Measurements from ENCODE around the gene MAPK1IP1L.
"Not testable (repeated sequence)": the region's sequence is repeated elsewhere in the genome, so short reads cannot be mapped to it uniquely, and the experiment has no call there.

MAPK1IP1L gene

DNA sequence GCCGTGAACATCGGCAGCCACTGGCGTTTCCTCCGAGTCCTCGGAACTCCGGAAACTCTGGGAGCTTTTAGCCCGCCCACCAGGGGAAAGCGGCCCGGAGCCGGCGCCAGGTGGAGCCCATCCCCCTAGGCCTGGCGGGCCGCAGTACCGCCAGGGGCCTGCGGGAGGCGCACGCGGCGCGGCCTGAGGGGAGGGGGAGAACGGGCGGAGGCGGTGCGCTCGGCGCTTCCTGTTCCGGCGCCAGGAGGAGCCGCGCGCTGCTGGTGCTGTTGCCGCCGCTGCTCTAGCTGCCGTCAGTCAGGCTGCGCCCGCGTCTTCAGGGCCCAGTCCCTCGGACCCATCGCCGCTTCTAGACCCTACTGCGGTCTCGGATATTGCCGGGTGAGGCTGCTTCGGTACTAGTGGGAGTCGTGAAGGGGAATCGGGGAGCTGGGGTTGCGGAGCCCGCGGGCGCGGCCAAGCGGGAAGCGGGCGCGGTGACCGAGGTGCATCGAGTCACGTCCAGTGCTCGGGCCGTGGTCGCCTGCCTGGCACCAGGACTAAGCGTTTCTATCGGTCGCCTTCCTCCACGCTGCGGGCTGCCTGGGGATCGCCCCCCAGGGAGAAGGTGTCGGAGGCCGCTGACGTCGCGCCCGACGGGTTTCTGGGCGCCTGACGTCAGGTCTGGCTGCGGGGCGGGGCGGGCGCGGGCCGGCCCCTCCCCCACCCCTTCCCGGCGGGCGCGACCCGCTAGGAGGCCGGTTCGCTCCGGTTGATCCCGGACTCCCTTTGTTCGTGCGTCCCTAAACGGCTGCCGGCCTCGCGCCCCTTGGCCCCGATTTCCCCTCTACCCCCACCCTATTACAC, at the start of gene MAPK1IP1L:
TSS of gene MAPK1IP1L (plus strand) at position 225 of the 846 bp plus-strand sequence. CDS start 10,037 bp downstream, outside the sequence.
- peak; percentile 87 for DNase-seq (ENCODE audit: low spot score)

DNA sequence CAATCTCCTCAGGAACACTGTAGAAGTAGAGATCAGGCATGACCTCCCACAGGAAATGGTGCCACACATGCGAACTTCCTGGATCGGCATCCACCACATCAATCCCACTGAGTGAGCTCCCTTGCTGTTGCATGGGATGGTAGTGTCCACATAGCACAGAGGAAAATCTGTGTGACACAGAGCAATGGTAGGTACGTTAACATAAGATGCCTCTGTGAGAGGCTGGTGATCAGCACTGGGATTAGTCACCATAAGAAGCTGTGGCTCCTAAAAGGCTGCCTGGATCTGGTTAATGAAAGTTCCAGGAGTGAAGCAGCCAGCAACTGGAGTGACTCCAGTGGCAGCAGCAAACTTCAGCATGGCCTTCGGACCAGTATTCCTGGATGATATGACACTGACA, 46.4 kb upstream of the MAPK1IP1L start:
- no peak for DNase-seq (ENCODE audit: low spot score)

DNA sequence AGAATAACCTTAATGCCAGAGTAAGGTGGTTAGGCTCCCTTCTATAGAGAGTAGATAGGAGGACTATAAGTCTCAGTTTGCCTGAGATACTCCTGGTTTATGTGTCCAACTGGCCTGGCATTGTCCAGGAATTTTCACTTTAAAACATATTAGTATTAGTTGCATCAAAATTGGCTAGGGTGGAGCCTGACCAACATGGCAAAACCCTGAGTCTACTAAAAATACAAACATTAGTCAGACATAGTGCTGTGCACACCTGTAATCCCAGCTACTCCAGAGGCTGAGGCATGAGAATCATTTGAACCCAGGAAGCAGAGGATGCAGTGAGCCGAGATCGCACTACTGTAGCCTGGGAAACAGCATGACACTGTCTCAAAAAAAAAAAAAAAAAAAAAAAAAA, 36.4 kb upstream of the MAPK1IP1L start:
- no peak for DNase-seq (ENCODE audit: low spot score)

DNA sequence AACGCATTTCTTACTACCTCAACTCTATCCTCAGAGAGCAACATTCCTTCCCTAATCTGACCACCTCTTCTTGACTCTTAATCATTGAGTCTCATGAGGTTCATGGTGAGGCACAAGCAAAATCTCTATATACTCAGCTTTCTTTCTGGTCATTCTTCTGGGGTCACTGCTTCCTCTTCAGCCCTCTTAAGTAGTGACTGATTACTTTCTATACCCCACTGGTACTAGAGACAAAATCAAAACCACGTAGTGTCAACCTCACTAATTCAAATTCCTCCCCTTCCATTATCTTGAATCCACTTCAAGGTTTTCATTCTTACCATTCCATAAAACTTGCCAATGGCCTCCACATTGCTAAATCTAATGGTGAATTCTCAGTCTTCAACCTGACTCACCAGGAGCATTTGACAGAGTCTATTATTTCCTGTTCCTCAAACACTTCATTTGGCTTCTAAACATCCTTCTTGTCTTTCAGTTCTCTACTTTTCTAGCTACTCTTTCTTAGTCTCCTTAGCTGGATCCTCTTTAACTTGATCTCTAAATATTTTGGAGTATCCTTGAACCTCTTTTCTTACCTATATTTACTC, 31.4 kb upstream of the MAPK1IP1L start:
- DNase-seq (ENCODE audit: low spot score): no peak

DNA sequence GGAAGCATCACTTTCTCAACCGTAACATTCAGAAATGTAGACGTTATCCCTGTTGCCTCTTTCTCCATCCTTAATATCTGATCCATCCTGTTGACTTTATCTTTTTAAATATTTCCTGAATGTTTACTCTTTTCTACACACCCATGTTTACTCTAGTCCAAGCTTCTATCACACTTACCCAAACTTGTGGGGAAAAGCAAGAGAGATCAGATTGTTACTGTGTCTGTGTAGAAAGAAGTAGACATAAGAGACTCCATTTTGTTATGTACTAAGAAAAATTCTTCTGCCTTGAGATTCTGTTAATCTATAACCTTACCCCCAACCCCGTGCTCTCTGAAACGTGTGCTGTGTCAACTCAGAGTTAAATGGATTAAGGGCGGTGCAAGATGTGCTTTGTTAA, 27.1 kb upstream of the MAPK1IP1L start:
- DNase-seq (ENCODE audit: low spot score): not testable (repeated sequence)

DNA sequence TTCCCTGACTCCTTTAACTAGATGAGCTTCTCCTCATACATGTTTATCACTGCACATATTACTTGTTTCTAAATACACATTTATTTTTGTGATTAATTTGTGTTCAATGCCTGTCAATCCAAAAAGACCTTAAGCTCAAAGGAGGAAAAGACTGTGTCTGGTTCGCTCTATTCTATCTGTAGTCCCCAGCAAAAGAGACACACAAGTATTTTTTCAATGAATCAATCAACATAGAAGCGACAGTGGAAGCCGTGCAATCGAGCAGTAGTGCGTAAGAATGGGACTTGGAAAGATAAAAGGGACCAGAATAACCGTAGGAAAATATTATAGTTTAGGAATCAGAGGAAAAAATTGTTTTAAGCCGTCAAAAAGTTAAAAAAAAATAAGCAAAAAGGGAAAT, 25.5 kb upstream of the MAPK1IP1L start:
- DNase-seq (ENCODE audit: low spot score): no peak

DNA sequence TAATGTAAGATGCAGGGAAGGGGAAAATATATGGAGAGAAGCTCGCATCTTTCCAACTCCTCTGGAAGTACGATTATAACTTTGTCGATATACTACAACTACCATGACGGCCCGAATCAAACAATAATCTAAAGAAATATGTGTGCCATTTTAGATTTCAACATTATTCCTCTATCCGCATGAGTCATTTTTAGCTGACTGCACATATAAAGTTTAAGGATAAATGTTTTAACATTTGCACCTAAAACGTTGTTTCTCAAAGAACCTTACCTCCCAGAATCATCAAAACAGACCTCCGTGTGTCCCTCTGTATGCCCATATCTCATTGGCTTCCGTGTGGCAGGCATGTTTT, 25.0 kb upstream of the MAPK1IP1L start:
- no peak for DNase-seq (ENCODE audit: low spot score)

DNA sequence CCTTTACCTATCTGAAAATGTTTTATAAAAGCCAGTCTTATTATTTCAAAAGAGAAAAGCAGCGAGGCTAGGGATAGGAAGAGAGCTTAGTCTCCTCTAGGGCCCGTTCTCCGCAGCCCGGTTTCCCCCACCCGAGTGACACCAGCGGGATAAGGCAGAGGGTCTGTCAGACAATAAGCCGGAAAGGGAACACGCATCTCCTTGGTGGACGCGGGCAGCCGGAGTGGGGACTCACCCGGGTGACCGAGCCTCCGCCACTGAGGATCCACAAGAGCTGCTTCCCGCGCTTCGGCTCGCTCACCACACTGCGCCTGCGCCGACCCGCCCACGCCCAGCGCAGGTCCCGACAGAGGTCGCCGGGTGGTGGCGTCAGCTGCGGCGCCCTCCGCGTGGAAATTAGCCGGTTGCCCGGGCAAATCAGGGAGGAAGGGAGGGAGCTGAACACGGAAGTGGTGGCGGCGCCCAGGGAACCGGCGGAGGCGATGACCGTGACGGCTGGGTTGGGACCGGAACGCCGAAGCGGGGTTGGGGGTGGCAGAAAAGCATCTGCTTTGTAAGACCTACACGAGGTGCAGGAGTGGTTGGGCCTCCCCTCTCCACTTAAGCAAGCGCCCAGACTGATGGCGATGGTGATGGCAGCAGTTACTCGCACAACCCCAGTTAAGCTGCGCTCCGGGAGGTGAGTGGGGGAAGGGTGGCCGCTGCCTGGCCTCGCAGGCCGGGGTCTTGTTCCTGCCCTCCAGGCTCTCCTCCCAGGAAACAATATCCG, 24.5 kb upstream of the MAPK1IP1L start, which contains the start of the genes SOCS4 and WDHD1:
TSS of gene SOCS4 (plus strand) at position 444 of the 769 bp plus-strand sequence. CDS start 15,806 bp downstream, outside the sequence.
TSS of gene WDHD1 (minus strand) at position 307 of the 769 bp plus-strand sequence. CDS start 312 bp downstream, outside the sequence.
- peak; percentile 90 for DNase-seq (ENCODE audit: low spot score)

DNA sequence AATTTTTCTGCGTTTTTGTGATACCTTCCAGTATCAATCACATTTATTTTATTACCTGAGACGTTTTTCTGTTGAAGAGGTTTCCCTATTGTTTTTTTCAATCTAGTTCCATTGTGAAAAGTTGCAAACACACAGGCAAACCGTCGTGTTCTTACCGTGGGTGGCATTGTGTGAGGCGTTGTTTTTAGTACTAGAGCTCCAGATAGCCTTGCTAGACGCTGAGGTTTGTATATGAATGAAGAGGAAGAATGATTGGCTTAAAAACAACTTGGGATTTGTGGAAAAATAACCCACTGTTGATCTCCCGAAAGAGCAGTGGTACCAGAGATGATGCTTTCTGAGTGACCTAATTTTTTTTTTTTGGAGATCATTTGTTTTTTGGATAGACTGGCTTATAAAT, 23.4 kb upstream of the MAPK1IP1L start:
- no peak for DNase-seq (ENCODE audit: low spot score)

DNA sequence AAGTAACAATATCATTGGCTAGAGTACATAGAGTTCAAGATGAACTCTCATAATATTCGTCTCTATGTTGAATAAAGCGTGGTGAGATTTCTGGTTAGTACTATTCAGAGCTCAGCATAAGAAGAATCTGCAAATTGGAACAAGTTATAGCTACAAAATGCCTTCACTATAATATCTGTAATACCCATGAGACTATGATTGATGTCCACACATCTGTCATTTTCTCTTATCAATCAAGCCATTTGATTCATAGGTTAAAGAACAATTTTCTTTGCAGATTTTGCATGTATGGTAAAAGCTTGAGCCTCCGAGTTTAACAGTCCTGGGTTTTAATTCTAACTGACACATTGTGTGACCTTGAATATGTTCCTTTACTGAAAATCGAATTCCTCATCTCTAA, 23.0 kb upstream of the MAPK1IP1L start:
- DNase-seq (ENCODE audit: low spot score): no peak

DNA sequence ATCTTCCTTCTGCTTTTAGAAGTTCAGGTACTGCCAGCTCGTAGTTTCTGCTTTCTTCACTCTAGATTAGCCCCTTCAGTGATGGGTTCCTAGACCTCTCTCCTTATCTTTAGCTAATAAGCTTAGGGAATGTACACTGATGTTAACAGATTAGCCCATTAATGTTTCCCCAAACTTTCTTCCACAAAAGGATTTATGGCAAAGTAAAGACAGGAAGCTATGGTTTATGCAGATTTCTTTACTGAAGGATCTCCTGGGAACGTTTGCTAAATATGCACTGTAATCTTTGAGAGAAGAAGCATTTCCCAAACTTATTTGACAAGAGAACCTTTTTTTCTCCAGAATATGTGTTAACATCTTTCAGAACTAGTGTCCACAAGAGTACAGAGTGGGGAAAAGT, 20.3 kb upstream of the MAPK1IP1L start:
- DNase-seq (ENCODE audit: low spot score): no peak

DNA sequence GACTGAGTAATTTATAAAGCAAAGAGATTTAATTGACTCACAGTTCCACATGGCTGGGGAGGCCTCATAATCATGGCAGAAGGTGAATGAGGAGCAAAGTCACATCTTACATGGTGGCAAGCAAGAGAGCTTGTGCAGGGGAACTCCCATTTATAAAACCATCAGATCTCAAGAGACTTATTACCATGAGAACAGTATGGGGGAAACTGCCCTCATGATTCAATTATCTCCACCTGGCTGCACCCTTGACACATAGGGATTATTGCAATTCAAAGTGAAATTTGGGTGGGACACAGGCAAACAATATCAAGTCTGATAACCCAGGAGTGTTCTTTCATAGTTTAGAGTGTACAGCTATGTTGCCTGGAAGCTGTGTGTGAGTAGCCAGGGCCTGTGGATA, 13.5 kb upstream of the MAPK1IP1L start:
- DNase-seq (ENCODE audit: low spot score): not testable (repeated sequence)

DNA sequence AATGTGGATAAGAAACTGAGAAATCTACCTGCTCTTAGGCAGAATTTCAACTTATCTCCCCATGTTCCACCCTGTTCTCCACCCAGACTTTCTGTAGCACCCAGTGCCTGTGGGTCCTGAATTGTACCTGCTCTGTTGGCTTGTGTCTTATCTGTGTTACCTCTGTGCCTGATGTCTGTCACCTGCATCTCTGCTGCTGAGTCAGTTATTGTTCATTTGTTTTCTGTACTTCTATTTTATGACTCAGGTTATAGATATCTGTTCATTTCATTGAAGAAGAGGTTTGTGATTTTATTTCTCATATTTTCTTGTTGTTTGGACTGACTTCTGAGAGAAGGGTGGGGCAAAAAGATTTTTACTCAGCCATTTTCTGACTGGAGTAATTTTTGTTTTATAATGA, 12.7 kb upstream of the MAPK1IP1L start:
- DNase-seq (ENCODE audit: low spot score): no peak

DNA sequence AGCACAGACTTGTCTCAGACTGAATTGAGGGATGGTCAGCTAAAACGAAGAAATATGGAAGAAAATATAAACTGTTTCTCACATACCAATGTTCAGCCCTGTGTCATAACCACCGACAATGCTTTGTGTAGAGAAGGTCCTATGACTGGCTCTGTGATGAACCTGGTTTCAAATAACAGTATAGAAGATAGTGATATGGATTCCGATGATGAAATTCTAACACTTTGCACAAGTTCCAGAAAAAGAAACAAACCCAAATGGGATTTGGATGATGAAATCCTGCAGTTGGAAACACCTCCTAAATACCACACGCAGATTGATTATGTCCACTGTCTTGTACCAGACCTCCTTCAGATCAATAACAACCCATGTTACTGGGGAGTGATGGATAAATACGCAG, 7.9 kb upstream of the MAPK1IP1L start:
- DNase-seq (ENCODE audit: low spot score): no peak

DNA sequence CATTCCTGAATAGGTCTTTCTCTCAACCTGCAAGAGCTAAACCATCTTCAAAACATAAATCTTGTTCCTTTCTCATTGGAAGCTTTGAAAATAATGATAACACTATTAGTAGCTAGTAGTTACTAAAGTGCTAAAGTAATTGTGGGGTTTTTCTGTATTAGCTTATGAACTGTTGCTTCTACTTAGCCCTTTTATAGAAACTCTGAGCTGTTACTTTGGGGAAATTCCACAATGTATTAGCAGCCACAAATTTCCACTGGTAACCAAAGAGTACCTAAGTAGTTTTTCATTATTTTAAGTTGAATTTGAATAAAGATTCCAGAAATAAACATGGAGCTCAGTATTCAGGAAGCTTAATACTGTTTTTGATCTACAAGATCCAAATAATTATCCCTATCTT, 6.4 kb upstream of the MAPK1IP1L start:
- no peak for DNase-seq (ENCODE audit: low spot score)

DNA sequence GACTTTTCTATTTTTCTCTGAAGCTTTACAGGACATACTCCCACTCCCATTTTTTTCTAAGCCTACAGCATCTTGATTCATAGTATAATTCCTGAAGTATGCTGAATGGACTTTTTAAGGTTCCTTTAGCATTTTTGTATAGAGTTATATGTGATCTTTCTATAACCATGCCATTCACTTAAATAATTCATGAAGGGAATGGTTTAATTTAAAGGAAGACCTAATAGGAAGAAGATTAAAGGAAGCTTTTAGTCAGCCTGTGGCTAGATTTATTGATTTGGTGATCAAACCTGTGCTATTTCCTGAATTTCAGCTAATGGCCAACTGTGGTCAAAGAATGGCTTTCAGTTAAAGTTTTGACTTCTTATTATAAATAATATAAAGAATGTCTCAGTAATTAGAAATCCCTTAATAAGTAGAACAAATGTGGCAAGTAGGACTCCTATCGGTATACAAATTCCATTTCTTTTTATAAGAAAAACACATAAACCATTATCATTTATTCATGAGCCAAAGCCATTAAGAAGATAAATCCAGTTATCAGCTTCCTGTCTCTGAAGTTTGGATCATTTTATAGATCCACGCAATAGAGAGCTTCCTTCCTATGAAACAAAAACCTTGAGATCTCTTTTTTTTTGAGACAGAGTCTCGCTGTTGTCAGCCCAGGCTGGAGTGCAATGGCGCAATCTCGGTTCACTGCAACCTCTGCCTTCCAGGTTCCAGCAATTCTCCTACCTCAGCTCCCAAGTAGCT, 4.0 kb upstream of the MAPK1IP1L start:
- DNase-seq (ENCODE audit: low spot score): no peak

DNA sequence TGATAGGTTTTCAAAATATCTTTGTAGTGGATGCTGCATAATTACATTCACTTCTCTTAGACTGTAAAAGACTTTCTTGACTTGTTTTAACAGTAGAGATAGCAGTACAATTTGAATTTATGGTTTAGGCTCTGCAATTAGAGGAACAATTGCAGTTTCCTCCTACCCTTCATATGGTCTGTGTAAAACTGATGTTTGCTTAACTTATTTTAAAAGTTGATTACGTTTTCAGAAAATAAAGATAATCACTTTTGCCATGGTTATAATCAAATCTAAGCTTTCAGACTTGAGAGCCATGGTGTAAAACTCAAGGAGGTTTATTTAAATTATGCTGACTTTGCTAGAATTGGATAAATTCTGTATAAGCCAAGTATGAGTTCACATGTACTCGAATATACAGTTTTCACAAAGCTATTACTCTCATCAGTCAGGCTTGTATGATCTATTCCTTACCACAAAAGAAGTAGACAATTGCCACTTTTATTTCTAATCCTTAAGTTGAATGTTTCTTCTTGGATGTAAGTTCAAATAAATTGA, 2.5 kb upstream of the MAPK1IP1L start:
- no peak for DNase-seq (ENCODE audit: low spot score)

DNA sequence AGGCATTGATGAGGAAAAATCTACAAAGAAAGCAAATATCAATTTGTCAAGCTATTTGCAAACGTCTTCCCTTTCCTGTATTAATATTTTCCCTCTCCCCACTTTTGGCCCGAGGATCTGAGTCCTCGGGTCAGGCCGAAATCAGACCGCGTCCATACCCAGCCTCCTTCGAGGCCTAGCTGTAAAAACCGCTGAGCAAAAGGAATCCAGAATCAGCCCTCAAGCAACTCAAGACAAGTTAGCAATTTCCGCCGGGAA, 353 bp upstream of the MAPK1IP1L start:
- DNase-seq (ENCODE audit: low spot score): no peak

DNA sequence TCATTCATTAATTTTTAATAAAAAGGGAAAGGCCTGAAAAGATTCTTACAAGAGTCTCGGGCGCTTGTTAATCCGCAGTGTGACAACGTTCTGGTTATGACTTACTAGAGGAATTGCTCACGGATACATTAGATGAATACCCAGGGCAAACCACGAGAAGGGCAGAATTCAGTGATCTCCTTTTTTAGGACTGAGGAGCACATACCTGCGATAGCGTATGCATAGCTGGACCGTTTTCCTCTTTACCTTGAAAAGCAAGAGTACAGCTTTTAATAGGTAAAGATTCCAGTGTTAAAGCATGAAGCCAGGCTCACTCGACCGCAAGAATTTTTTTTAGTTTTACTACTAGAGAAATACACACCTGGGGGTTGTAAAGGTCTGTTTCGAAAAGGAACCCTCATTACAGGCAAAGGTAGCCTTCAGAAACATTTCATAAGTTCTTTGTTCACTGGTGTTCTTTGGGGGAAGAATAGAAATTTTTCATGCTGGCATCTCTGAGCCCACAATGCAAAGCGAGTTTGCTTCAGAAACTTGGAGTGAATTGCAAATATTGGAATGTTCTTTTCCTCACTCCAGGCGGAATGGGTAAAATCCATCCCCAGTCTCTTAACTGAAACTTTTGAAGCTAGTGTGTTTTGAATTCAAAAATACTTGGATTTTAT, 953 bp downstream of the MAPK1IP1L start:
- no peak for DNase-seq (ENCODE audit: low spot score)

DNA sequence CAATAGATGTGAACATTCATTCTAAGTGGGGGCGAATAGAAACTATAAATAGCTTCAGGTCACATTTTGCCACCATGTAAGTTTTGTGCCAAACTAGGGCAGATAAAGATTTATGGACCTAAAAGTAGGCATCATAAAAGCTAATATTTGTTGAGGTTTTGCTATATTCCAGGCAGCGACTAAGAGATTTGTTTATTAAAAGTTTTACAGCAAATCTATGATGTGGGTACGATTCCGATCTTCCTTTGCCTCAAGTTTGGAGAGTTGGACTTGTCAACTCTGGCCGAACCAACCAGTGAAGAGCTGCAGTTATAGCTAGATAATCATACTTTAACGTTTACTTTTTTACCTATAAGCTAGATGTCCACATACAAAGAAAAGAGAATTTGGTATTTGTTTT, 1.6 kb downstream of the MAPK1IP1L start:
- DNase-seq (ENCODE audit: low spot score): no peak

DNA sequence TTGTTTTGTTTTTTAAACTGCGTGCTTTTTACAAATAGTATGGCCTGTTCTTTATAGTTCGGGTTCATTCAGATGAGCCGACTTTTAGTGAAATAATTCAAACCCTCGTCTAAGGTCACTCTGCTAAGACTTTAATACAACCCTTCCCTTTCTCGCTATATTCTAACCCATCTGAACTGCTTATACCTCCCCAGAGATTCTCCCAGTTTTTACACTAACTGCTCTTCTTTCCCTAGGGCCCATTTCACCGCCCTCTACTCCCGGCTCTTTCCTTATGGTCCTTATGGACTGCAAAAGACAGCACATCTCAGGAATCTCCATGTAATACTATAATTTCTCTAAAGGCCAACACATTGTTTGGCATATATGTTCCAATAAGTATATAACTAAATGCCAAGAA, 2.1 kb downstream of the MAPK1IP1L start:
- DNase-seq (ENCODE audit: low spot score): no peak

DNA sequence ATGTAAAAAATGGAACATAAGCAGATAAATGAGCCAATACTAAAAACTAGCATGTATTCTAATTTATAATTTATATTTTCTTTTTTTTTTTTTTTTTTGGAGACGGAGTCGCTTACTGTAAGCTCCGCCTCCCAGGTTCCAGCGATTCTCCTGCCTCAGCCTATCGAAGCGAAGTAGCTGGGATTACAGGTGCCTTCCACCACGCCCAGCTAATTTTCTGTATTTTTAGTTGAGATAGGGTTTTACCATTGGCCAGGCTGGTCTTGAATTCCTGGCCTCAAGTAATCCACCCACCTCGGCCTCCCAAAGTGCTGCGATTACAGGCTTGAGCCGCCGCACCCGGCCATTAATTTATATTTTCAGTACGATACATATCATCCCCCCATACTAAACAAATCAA, 2.7 kb downstream of the MAPK1IP1L start:
- no peak for DNase-seq (ENCODE audit: low spot score)
